ENCODE data around the gene CHCHD6. TPM values are rescaled to one million over a fixed set of nuclear protein-coding genes. Genes with fewer than 3 reads are reported as not detected.

CHCHD6 gene
- total RNA-seq, 2 experiments from 2014 or later, result 5.4 to 7.4 TPM

GRCh38 chr3:126916546-126916945, 212.5 kb downstream of the CHCHD6 start:
- POLR2A ChIA-PET, result no interaction called here
- CTCF ChIA-PET, result interaction anchor here (1.2 kb wide), 2 partner anchors 12 to 14 kb away, joined by 3 read pairs; no protein-coding TSS in a partner anchor
- H3K4me1 Mint-ChIP-seq, result peaks cover 29% of the 10 kb centered on the region
- no peak for DNase-seq
- H3K27ac Mint-ChIP-seq, result no peak overlapping the region
- no peak overlapping the region for H3K4me3 Mint-ChIP-seq
- H3K9me3 Mint-ChIP-seq, result peaks cover 2% of the 10 kb centered on the region
- no peaks in the 10 kb centered on the region for H3K27me3 Mint-ChIP-seq
- peaks cover 3% of the 10 kb centered on the region for H3K36me3 Mint-ChIP-seq (ENCODE audit: low read depth)

- Mint-ChIP-seq H3K4me3 (no peak overlapping the region), H3K9me3 (peaks cover 2% of the 10 kb centered on the region), H3K4me1 (peaks cover 21% of the 10 kb centered on the region), H3K27me3 (no peaks in the 10 kb centered on the region), H3K27ac (no peak overlapping the region), H3K36me3 (ENCODE audit: low read depth) (peaks cover 3% of the 10 kb centered on the region)
- DNase-seq, result no peak
- ChIA-PET CTCF (interaction anchor here (1.0 kb wide), 2 partner anchors 10 to 22 kb away, joined by 3 read pairs; no protein-coding TSS in a partner anchor), POLR2A (no interaction called here)
Measured at GRCh38 chr3:126917232-126917804, 213.3 kb downstream of the CHCHD6 start.

DNA sequence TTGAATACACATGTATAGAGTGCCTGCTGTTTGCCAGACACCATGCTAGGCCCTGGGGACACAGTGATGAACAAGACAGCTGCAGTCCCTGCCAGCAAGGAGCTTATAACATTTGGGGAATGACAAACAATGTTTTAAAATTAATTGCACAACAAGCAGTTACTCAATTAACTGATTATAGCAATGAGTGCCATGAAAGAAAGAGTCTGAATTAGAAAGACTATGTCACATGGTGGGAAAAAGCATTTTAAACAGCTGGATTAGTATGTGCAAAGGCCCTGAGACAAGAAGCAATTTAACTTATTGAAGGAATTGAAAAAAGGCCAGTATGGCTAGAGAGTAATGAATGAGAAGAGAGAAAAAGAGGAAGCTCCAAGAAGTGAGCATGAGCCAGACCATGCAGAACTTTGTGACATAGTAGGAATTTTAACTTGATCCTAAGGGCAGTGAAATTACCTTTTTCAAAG, 214.3 kb downstream of the CHCHD6 start:
- POLR2A ChIA-PET, result no interaction called here
- H3K9me3 Mint-ChIP-seq, result peaks cover 2% of the 10 kb centered on the region
- DNase-seq, result no peak

DNA sequence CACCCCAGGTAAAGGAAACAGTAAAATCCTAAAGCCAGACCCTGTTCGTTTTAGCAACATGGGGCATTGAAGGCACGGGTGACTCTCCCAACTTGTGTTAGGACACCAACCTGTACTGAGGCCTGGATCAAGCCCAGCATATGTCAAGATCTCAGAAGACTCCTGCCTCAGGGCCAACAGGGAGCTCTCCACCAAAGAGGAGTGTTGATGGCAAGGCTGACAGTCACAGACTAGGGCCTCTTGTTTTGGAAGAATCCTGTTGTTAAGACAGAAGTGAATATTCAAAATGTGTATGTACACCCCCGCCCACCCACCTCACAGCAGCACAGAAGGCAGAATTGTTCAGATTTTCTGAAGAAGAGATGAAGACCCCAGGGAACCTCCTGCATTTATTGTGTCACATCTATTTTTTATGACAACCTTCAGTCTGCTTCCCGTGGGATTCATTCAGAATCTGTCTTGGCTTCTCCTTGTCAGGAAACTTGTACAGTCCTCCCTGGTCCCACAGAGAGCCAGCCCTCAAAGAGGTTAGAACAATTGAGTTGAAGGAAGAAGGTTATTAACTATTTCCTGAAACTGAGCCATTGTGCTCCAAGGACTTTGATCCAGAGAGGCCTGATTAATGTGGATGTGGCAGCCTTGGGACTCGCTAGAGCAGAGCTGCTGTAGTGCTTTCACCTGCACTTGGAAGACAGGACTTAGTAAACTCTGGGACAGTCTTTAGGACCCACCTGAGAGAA, 217.2 kb downstream of the CHCHD6 start:
- peaks cover 19% of the 10 kb centered on the region for H3K4me1 Mint-ChIP-seq
- ChIA-PET POLR2A (no interaction called here), CTCF (interaction anchor here (1.2 to 2.5 kb wide), 4 partner anchors 10 to 30 kb away, joined by 4 to 9 read pairs (median 6); no protein-coding TSS in a partner anchor)
- peaks cover 3% of the 10 kb centered on the region for H3K36me3 Mint-ChIP-seq (ENCODE audit: low read depth)
- peaks cover 2% of the 10 kb centered on the region for H3K9me3 Mint-ChIP-seq
- H3K27me3 Mint-ChIP-seq, result no peaks in the 10 kb centered on the region
- no peak overlapping the region for H3K27ac Mint-ChIP-seq
- H3K4me3 Mint-ChIP-seq, result no peak overlapping the region
- DNase-seq, result no peak

More for the DNA sequence above, 214.3 kb downstream of the CHCHD6 start:
- CTCF ChIA-PET, result interaction anchor here (0.6 to 1.2 kb wide), 2 partner anchors 64 to 348 kb away, joined by 3 to 4 read pairs; partner anchors contain the start of gene PLXNA1
- peaks cover 19% of the 10 kb centered on the region for H3K4me1 Mint-ChIP-seq
- no peaks in the 10 kb centered on the region for H3K27me3 Mint-ChIP-seq
- no peak overlapping the region for H3K27ac Mint-ChIP-seq
- no peak overlapping the region for H3K4me3 Mint-ChIP-seq
- peaks cover 3% of the 10 kb centered on the region for H3K36me3 Mint-ChIP-seq (ENCODE audit: low read depth)

- Mint-ChIP-seq H3K27ac (no peak overlapping the region), H3K36me3 (ENCODE audit: low read depth) (peaks cover 3% of the 10 kb centered on the region), H3K9me3 (peaks cover 2% of the 10 kb centered on the region), H3K27me3 (no peaks in the 10 kb centered on the region), H3K4me3 (no peak overlapping the region), H3K4me1 (peaks cover 12% of the 10 kb centered on the region)
- ChIA-PET CTCF (interaction anchor here (1.2 to 2.5 kb wide), 4 partner anchors 11 to 31 kb away, joined by 4 to 9 read pairs (median 6); no protein-coding TSS in a partner anchor), POLR2A (no interaction called here)
- no peak for DNase-seq
Measured at GRCh38 chr3:126922466-126922865, 218.4 kb downstream of the CHCHD6 start.

GRCh38 chr3:126923423-126923822, 219.4 kb downstream of the CHCHD6 start:
- H3K4me1 Mint-ChIP-seq, result peaks cover 12% of the 10 kb centered on the region
- no peak overlapping the region for H3K27ac Mint-ChIP-seq
- H3K27me3 Mint-ChIP-seq, result no peaks in the 10 kb centered on the region
- H3K4me3 Mint-ChIP-seq, result no peak overlapping the region
- POLR2A ChIA-PET, result no interaction called here
- DNase-seq, result peak; percentile 19
- H3K9me3 Mint-ChIP-seq, result peaks cover 2% of the 10 kb centered on the region
- CTCF ChIA-PET, result interaction anchor here (1.0 kb wide), 1 partner anchor 59 kb away, joined by 3 read pairs; the partner anchor contains the start of gene PLXNA1
- H3K36me3 Mint-ChIP-seq (ENCODE audit: low read depth), result peaks cover 3% of the 10 kb centered on the region

GRCh38 chr3:126923895-126924294, 219.9 kb downstream of the CHCHD6 start:
- Mint-ChIP-seq H3K27me3 (no peaks in the 10 kb centered on the region), H3K36me3 (ENCODE audit: low read depth) (peaks cover 3% of the 10 kb centered on the region), H3K9me3 (peaks cover 2% of the 10 kb centered on the region), H3K4me3 (no peak overlapping the region), H3K4me1 (peaks cover 12% of the 10 kb centered on the region), H3K27ac (no peak overlapping the region)
- no peak for DNase-seq
- POLR2A ChIA-PET, result no interaction called here
- CTCF ChIA-PET, result interaction anchor here (1.0 kb wide), 1 partner anchor 59 kb away, joined by 3 read pairs; the partner anchor contains the start of gene PLXNA1

DNA sequence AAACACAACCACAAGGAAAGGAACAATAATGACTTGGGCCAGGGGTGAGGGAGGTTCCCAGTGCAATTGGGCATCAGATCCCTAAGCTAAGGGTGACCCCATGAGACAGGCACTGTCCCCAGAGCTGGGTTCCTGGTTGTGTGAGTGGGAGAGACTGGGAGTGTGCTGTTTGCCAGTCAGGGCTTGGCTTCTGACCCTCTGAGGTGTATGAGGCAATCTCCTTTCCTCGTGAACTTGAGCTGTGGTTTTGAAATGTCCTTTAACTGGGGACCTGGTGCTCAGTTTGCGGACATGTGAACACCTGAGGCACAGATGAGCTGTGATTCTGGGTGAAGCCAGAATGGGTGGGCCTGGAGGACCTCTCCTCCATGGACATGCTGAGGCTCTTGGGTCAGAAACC, 220.4 kb downstream of the CHCHD6 start:
- H3K36me3 Mint-ChIP-seq (ENCODE audit: low read depth), result peaks cover 3% of the 10 kb centered on the region
- no peaks in the 10 kb centered on the region for H3K27me3 Mint-ChIP-seq
- ChIA-PET POLR2A (no interaction called here), CTCF (interaction anchor here (1.0 to 1.1 kb wide), 2 partner anchors 11 to 58 kb away, joined by 3 to 5 read pairs; partner anchors contain the start of gene PLXNA1)
- H3K4me3 Mint-ChIP-seq, result no peak overlapping the region
- no peak for DNase-seq
- peaks cover 12% of the 10 kb centered on the region for H3K4me1 Mint-ChIP-seq
- no peak overlapping the region for H3K27ac Mint-ChIP-seq
- H3K9me3 Mint-ChIP-seq, result peaks cover 2% of the 10 kb centered on the region

DNA sequence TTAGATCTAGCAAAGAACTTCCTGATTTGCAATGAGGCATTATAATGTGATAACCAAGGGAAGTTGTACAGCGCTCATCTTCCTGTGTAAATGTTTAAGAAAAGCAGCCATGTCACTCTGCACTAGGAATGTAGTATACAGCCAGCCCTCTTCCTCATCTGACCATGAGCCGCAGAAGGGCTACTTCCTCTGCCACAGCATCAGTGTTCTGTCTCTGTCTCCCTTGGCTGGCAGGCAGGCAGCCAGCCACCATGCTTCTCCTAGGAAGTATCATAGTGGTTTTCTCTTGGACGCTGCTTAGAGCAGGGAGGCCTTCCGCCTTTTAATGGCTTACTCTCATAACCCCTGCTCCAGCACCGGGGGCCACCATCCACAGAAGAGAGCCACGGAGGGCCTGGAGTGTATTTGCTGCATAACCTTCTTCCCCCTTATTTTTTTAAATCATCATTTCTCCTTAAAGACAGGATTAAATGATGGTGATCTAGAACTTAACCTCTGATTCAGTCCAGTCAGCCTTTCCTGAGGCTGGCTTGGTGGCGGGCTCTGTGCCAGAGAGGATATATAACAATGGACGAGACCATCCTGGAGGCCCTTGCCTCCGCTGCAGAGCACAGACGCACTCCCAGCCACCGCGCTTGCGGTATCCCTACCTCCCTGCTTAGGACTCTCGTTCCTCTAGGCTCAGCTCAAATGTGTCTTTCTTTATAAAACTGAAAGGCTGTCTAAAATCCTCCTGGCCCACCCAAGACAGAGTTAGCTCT, 221.6 kb downstream of the CHCHD6 start:
- Mint-ChIP-seq H3K27ac (no peak overlapping the region), H3K4me3 (no peak overlapping the region), H3K27me3 (no peaks in the 10 kb centered on the region), H3K4me1 (peaks cover 12% of the 10 kb centered on the region), H3K36me3 (ENCODE audit: low read depth) (no peaks in the 10 kb centered on the region), H3K9me3 (no peaks in the 10 kb centered on the region)
- CTCF ChIA-PET, result interaction anchor here (1.1 to 1.5 kb wide), 2 partner anchors 12 to 57 kb away, joined by 4 to 5 read pairs; partner anchors contain the start of gene PLXNA1
- POLR2A ChIA-PET, result interaction anchor here (0.6 kb wide), 2 partner anchors 311 to 395 kb away, joined by 3 to 4 read pairs; no protein-coding TSS in a partner anchor
- no peak for DNase-seq

GRCh38 chr3:126926684-126927400, 222.8 kb downstream of the CHCHD6 start:
- POLR2A ChIA-PET, result no interaction called here

GRCh38 chr3:126927401-126927750, 223.3 kb downstream of the CHCHD6 start:
- Mint-ChIP-seq H3K27me3 (no peaks in the 10 kb centered on the region), H3K9me3 (no peaks in the 10 kb centered on the region), H3K4me1 (peaks cover 12% of the 10 kb centered on the region), H3K27ac (no peak overlapping the region), H3K36me3 (ENCODE audit: low read depth) (no peaks in the 10 kb centered on the region), H3K4me3 (no peak overlapping the region)
- CTCF ChIA-PET, result interaction anchor here (1.0 kb wide), 2 partner anchors 10 to 44 kb away, joined by 3 read pairs; no protein-coding TSS in a partner anchor
- POLR2A ChIA-PET, result no interaction called here
- no peak for DNase-seq

More at GRCh38 chr3:126926684-126927400, 222.8 kb downstream of the CHCHD6 start:
- no peak for DNase-seq
- CTCF ChIA-PET, result interaction anchor here (1.0 to 1.5 kb wide), 2 partner anchors 9 to 56 kb away, joined by 3 to 4 read pairs; partner anchors contain the start of gene PLXNA1
- no peaks in the 10 kb centered on the region for H3K36me3 Mint-ChIP-seq (ENCODE audit: low read depth)
- H3K27me3 Mint-ChIP-seq, result no peaks in the 10 kb centered on the region
- no peaks in the 10 kb centered on the region for H3K9me3 Mint-ChIP-seq
- no peak overlapping the region for H3K4me3 Mint-ChIP-seq
- H3K4me1 Mint-ChIP-seq, result peaks cover 12% of the 10 kb centered on the region
- no peak overlapping the region for H3K27ac Mint-ChIP-seq

DNA sequence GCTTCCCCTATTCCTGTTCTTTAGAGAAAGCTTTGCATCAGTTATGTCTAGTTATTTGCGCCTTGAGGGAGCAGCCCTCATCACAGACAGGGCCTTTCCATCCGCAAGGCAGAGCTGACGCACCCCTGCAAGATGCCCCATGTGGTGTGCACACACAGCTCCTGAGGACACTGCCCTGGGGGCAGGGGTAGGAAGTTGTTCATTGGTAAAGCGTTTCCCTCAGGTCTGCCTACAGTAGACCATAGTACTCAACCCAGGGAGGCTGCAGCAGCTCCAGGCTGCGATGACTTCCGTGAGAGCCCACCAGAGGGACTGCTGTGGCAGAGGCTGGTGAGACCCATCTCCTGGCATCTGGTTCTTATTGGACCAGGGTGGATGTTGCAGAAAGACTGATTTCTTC, 223.8 kb downstream of the CHCHD6 start:
- Mint-ChIP-seq H3K9me3 (no peaks in the 10 kb centered on the region), H3K4me1 (peaks cover 12% of the 10 kb centered on the region), H3K27me3 (no peaks in the 10 kb centered on the region), H3K27ac (no peak overlapping the region), H3K4me3 (no peak overlapping the region), H3K36me3 (ENCODE audit: low read depth) (no peaks in the 10 kb centered on the region)
- CTCF ChIA-PET, result interaction anchor here (1.0 to 1.7 kb wide), 4 partner anchors 10 to 44 kb away, joined by 3 to 6 read pairs (median 3); no protein-coding TSS in a partner anchor
- POLR2A ChIA-PET, result no interaction called here
- no peak for DNase-seq

Measured in activated CD4-positive, alpha-beta T cell treated with anti-CD3 and anti-CD28 coated beads, Interleukin-2, amount 10 ng/mL, durations not matched to agents 7 days and 5 days (primary cell).